HEK293 (cell line): ENCODE measurements around the gene MRPL14.

Source experiments
- CTCF ChIA-PET: fragments of 350-600 bp; formaldehyde crosslinking; extraction: SDS; loops from one replicate; lab custom pipeline; 2021; ENCODE audit warnings: antibody characterized with exemption; lab: Yijun Ruan, JAX
- POLR2A ChIA-PET: fragments of 300-600 bp; formaldehyde crosslinking; extraction: SDS; loops from one replicate; lab custom pipeline; 2020; ENCODE audit warnings: antibody characterized with exemption, inconsistent platforms; lab: Yijun Ruan, JAX
- H3K27ac ChIP-seq: fragments of 200-500 bp; sonication (Bioruptor generic); 2 replicates; pipeline ENCODE4 v1.5.1; 2014; ENCODE audit warnings: low read depth, low read length, control low read depth, inconsistent platforms; ENCODE audit errors: extremely low read depth
- H3K36me3 ChIP-seq, 2 experiments: fragments of 200-500 bp in 1 of 2; sonication (Bioruptor generic) in 1 of 2; 1 replicate in 1 of 2; 2 replicates in 1 of 2; pipeline ENCODE4 v1.5.1; 2014 to 2017; ENCODE audit warnings: inconsistent platforms in 2 of 2, low read length in 2 of 2; ENCODE audit not compliant: control insufficient read depth in 2 of 2, insufficient read depth in 1 of 2
- H3K4me1 ChIP-seq: fragments of 200-500 bp; sonication (Bioruptor generic); 2 replicates; pipeline ENCODE4 v1.5.1; 2014; ENCODE audit warnings: mild to moderate bottlenecking, low read length, inconsistent platforms; ENCODE audit not compliant: control insufficient read depth, insufficient read depth
- H3K4me3 ChIP-seq: 2 replicates; pipeline ENCODE4 v1.5.1; 2011; ENCODE audit warnings: low read depth, mild to moderate bottlenecking, control low read depth, low read length, moderate library complexity
- H3K9me3 ChIP-seq: fragments of 200-500 bp; sonication (Bioruptor generic); 2 replicates; pipeline ENCODE4 v1.5.1; 2014; ENCODE audit warnings: low read depth, low read length, inconsistent platforms; ENCODE audit not compliant: control insufficient read depth, insufficient read depth
- OSR2 ChIP-seq: fragments of 450-650 bp; formaldehyde crosslinking; IDR thresholded peaks from 2 replicates; pipeline ENCODE4 v1.5.1; 2016; ENCODE audit warnings: missing biosample characterization, missing genetic modification characterization
- ZFHX2 ChIP-seq: fragments of 450-650 bp; formaldehyde crosslinking; conservative IDR thresholded peaks from 2 replicates; pipeline ENCODE4 v1.5.1; 2016; ENCODE audit warnings: missing biosample characterization, missing genetic modification characterization
- ZIC2 ChIP-seq: fragments of 450-650 bp; formaldehyde crosslinking; IDR thresholded peaks from 2 replicates; pipeline ENCODE4 v1.5.1; 2016; ENCODE audit warnings: missing biosample characterization, missing genetic modification characterization
- ZNF248 ChIP-seq: fragments of 450-650 bp; formaldehyde crosslinking; IDR thresholded peaks from 2 replicates; pipeline ENCODE4 v1.5.1; 2017; ENCODE audit warnings: missing biosample characterization, missing genetic modification characterization
- ZNF433 ChIP-seq: fragments of 450-650 bp; formaldehyde crosslinking; IDR thresholded peaks from 2 replicates; pipeline ENCODE4 v1.5.1; 2016; ENCODE audit warnings: missing biosample characterization, missing genetic modification characterization, low read depth
- ZNF623 ChIP-seq: fragments of 450-650 bp; formaldehyde crosslinking; IDR thresholded peaks from 2 replicates; pipeline ENCODE4 v1.5.1; 2016; ENCODE audit warnings: missing biosample characterization, missing genetic modification characterization
- TF ChIP-seq, protein P1 (sequence below): fragments of 450-650 bp; formaldehyde crosslinking; IDR thresholded peaks from 2 replicates; pipeline ENCODE4 v1.5.1; 2016; ENCODE audit warnings: missing biosample characterization, missing genetic modification characterization
- TF ChIP-seq, protein P2 (sequence below): fragments of 450-650 bp; formaldehyde crosslinking; IDR thresholded peaks from 2 replicates; pipeline ENCODE4 v1.5.1; 2016; ENCODE audit warnings: missing biosample characterization, missing genetic modification characterization, borderline replicate concordance
- TF ChIP-seq, protein P3 (sequence below): fragments of 450-650 bp; formaldehyde crosslinking; IDR thresholded peaks from 2 replicates; pipeline ENCODE4 v1.5.1; 2017; ENCODE audit warnings: missing biosample characterization, missing genetic modification characterization
- TF ChIP-seq, protein P4 (sequence below): fragments of 450-650 bp; formaldehyde crosslinking; conservative IDR thresholded peaks from 2 replicates; pipeline ENCODE4 v1.5.1; 2016; ENCODE audit warnings: low read depth, missing biosample characterization, missing genetic modification characterization

MRPL14 gene

DNA sequence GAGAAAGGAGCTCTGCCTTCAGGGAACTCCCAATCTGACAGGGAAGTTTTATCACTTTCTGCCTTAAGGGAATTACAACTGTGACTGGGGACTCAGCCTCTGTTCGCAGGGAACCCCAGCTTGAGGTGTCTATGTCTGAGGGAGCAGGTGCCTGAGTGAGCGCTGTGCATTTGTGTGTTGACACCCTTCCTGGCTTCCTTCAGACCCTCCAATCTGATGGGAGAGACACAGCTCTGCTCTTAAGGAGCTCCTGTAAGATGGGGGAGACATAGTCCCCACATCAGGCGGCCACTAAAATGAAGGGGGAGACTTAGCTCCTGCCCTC, 62.3 kb downstream of the MRPL14 start:
- H3K36me3 ChIP-seq: no peaks in the 10 kb centered on the region
- H3K4me1 ChIP-seq: no peaks in the 10 kb centered on the region
- POLR2A ChIA-PET: interaction anchor here (0.6 kb wide), 1 partner anchor 354 kb away, joined by 9 read pairs; no protein-coding TSS in a partner anchor
- no peaks in the 10 kb centered on the region for H3K9me3 ChIP-seq
- TF ChIP-seq ZNF248 (tag by site-specific recombination) (no peak), OSR2 (tag by site-specific recombination) (no peak), ZNF623 (tag by site-specific recombination) (no peak)
- TF ChIP-seq, protein P1, sequence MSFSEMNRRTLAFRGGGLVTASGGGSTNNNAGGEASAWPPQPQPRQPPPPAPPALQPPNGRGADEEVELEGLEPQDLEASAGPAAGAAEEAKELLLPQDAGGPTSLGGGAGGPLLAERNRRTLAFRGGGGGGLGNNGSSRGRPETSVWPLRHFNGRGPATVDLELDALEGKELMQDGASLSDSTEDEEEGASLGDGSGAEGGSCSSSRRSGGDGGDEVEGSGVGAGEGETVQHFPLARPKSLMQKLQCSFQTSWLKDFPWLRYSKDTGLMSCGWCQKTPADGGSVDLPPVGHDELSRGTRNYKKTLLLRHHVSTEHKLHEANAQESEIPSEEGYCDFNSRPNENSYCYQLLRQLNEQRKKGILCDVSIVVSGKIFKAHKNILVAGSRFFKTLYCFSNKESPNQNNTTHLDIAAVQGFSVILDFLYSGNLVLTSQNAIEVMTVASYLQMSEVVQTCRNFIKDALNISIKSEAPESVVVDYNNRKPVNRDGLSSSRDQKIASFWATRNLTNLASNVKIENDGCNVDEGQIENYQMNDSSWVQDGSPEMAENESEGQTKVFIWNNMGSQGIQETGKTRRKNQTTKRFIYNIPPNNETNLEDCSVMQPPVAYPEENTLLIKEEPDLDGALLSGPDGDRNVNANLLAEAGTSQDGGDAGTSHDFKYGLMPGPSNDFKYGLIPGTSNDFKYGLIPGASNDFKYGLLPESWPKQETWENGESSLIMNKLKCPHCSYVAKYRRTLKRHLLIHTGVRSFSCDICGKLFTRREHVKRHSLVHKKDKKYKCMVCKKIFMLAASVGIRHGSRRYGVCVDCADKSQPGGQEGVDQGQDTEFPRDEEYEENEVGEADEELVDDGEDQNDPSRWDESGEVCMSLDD (tag by site-specific recombination): no peak
- TF ChIP-seq, protein P2, sequence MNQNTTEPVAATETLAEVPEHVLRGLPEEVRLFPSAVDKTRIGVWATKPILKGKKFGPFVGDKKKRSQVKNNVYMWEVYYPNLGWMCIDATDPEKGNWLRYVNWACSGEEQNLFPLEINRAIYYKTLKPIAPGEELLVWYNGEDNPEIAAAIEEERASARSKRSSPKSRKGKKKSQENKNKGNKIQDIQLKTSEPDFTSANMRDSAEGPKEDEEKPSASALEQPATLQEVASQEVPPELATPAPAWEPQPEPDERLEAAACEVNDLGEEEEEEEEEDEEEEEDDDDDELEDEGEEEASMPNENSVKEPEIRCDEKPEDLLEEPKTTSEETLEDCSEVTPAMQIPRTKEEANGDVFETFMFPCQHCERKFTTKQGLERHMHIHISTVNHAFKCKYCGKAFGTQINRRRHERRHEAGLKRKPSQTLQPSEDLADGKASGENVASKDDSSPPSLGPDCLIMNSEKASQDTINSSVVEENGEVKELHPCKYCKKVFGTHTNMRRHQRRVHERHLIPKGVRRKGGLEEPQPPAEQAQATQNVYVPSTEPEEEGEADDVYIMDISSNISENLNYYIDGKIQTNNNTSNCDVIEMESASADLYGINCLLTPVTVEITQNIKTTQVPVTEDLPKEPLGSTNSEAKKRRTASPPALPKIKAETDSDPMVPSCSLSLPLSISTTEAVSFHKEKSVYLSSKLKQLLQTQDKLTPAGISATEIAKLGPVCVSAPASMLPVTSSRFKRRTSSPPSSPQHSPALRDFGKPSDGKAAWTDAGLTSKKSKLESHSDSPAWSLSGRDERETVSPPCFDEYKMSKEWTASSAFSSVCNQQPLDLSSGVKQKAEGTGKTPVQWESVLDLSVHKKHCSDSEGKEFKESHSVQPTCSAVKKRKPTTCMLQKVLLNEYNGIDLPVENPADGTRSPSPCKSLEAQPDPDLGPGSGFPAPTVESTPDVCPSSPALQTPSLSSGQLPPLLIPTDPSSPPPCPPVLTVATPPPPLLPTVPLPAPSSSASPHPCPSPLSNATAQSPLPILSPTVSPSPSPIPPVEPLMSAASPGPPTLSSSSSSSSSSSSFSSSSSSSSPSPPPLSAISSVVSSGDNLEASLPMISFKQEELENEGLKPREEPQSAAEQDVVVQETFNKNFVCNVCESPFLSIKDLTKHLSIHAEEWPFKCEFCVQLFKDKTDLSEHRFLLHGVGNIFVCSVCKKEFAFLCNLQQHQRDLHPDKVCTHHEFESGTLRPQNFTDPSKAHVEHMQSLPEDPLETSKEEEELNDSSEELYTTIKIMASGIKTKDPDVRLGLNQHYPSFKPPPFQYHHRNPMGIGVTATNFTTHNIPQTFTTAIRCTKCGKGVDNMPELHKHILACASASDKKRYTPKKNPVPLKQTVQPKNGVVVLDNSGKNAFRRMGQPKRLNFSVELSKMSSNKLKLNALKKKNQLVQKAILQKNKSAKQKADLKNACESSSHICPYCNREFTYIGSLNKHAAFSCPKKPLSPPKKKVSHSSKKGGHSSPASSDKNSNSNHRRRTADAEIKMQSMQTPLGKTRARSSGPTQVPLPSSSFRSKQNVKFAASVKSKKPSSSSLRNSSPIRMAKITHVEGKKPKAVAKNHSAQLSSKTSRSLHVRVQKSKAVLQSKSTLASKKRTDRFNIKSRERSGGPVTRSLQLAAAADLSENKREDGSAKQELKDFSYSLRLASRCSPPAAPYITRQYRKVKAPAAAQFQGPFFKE (tag by site-specific recombination): no peak
- H3K4me3 ChIP-seq: no peak overlapping the region
- CTCF ChIA-PET: interaction anchor here (0.7 to 3.5 kb wide), 9 partner anchors 8 to 296 kb away, joined by 3 to 26 read pairs (median 4); partner anchors contain the start of gene VEGFA
- no peak overlapping the region for H3K27ac ChIP-seq

DNA sequence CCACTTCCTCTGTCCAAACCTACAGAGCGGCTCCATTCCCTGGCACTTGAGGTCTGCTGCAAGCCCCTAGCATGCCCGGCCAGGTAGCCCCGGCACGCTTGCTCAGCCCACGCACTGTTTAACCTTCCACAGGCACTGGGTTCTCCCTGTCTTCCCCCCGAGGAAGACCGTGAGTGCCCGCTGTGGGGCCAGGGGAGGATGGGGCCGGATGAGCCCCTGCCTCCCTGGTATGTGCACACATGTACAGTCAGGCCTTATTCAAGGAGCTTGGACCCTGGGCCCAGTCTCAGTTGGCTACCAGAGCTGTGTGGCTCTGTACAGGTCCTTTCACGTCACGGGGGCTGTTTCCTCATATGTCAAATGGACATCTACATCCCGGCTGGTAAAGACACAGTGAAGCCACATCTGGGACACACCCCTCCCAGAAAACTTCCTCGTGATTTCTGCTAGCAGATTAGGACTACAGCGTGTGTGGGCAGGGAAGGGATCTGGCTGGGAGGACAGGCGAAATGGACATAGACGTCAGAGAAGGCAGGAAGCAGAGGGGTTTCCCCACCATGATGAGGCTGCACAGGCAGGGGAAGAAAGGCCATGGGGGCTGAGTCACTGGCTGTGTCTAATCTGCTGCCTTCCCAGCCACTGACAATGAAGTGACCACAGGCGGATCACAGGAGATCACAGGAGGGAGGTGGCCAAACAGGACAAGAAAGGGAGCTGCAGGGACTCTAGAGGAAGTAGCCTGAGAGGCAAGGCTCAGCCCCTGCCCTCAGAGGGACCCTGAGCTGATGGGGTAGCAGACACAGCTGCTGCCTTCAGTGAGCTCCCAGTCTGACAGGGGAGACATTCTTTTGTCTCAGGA, 62.9 kb downstream of the MRPL14 start:
- no peak overlapping the region for H3K27ac ChIP-seq
- TF ChIP-seq ZFHX2 (tag by site-specific recombination) (0 out of 2 replicates have a peak, but pooled peaks have one; percentile 4), ZIC2 (tag by site-specific recombination) (peak; percentile 81), ZNF433 (tag by site-specific recombination) (no peak)
- TF ChIP-seq, protein P3, sequence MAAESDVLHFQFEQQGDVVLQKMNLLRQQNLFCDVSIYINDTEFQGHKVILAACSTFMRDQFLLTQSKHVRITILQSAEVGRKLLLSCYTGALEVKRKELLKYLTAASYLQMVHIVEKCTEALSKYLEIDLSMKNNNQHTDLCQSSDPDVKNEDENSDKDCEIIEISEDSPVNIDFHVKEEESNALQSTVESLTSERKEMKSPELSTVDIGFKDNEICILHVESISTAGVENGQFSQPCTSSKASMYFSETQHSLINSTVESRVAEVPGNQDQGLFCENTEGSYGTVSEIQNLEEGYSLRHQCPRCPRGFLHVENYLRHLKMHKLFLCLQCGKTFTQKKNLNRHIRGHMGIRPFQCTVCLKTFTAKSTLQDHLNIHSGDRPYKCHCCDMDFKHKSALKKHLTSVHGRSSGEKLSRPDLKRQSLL (tag by site-specific recombination): no peak
- TF ChIP-seq, protein P4, sequence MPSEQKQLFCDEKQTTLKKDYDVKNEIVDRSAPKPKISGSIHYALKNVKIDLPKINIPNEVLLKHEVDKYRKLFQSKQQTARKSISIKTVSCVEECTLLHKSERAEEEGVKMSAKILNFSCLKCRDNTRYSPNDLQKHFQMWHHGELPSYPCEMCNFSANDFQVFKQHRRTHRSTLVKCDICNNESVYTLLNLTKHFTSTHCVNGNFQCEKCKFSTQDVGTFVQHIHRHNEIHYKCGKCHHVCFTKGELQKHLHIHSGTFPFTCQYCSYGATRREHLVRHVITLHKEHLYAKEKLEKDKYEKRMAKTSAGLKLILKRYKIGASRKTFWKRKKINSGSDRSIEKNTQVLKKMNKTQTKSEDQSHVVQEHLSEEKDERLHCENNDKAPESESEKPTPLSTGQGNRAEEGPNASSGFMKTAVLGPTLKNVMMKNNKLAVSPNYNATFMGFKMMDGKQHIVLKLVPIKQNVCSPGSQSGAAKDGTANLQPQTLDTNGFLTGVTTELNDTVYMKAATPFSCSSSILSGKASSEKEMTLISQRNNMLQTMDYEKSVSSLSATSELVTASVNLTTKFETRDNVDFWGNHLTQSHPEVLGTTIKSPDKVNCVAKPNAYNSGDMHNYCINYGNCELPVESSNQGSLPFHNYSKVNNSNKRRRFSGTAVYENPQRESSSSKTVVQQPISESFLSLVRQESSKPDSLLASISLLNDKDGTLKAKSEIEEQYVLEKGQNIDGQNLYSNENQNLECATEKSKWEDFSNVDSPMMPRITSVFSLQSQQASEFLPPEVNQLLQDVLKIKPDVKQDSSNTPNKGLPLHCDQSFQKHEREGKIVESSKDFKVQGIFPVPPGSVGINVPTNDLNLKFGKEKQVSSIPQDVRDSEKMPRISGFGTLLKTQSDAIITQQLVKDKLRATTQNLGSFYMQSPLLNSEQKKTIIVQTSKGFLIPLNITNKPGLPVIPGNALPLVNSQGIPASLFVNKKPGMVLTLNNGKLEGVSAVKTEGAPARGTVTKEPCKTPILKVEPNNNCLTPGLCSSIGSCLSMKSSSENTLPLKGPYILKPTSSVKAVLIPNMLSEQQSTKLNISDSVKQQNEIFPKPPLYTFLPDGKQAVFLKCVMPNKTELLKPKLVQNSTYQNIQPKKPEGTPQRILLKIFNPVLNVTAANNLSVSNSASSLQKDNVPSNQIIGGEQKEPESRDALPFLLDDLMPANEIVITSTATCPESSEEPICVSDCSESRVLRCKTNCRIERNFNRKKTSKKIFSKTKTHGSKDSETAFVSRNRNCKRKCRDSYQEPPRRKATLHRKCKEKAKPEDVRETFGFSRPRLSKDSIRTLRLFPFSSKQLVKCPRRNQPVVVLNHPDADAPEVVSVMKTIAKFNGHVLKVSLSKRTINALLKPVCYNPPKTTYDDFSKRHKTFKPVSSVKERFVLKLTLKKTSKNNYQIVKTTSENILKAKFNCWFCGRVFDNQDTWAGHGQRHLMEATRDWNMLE (tag by site-specific recombination): no peak
- TF ChIP-seq, protein P2 (tag by site-specific recombination): no peak

More for the DNA sequence above, 62.9 kb downstream of the MRPL14 start:
- Histone ChIP-seq H3K36me3 (no peaks in the 10 kb centered on the region), H3K4me3 (no peak overlapping the region), H3K9me3 (no peaks in the 10 kb centered on the region), H3K4me1 (no peaks in the 10 kb centered on the region)
- POLR2A ChIA-PET: interaction anchor here (0.6 to 2.6 kb wide), 2 partner anchors 294 to 353 kb away, joined by 9 read pairs; partner anchors contain the start of gene VEGFA
- CTCF ChIA-PET: interaction anchor here (0.5 to 3.5 kb wide), 16 partner anchors 7 to 296 kb away, joined by 3 to 35 read pairs (median 4); partner anchors contain the start of gene VEGFA
